Measurements from ENCODE around the gene TMEM92. TPM values are rescaled to one million over a fixed set of nuclear protein-coding genes. Genes with fewer than 3 reads are reported as not detected.

The TMEM92 gene
- total and polyA plus RNA-seq, 2 of the 13 experiments (the other 11 are each of a cell fraction or from before 2014, with no cell fraction given): 0.07 TPM; not detected in 1

DNA sequence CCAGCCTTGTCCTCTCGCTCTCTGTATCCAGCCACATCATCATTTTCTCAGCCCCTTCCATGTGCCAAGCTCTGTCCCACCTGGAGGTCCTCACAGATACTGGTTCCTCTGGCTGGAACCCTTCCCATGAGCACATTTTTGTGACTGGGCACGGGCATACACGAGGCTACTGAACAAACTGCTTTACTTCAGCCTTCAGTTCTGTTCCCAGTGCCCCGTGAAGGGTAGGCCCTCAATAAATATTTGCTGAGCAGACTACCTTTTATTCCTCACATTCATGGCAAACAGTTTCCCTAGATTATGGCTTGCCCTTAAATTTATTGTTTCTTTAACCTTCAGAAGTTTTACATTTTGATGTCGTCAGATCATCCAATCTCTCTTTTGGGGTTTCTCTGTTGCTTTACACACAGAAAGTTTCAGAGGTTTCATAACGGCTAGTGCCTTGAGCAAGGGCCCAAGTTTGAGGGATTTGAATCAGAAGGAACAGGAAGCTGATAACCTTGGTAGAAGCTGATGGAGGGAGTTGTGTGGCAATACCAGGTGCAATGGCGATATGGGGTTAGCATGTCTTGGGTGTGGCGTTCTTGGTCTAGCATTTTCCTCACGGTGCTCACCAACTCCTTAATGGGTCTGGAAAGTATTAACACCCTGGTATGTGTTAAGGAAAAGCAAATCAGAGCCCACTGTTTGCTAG, 27.8 kb downstream of the TMEM92 start:
- Histone ChIP-seq H2AFZ (ENCODE audit: low read length) (no peak overlapping the region), H3K9ac (ENCODE audit: insufficient read depth, low read depth, low read length) (no peak overlapping the region), H4K20me1 (ENCODE audit: insufficient read depth, low read length) (no peaks in the 10 kb centered on the region), H3K4me3 (replicated peaks in 1 of 3; ENCODE audit: insufficient read depth in 1 of 3, low read depth in 2 of 3, low read length in 3 of 3) (no peak overlapping the region), H3K36me3 (replicated peaks in 1 of 2; ENCODE audit: control insufficient read depth in 1 of 2, insufficient read depth in 2 of 2, low read length in 2 of 2) (no peaks in the 10 kb centered on the region), H3K79me2 (ENCODE audit: insufficient read depth, low read length) (no peaks in the 10 kb centered on the region), H3K4me1 (ENCODE audit: insufficient read depth, low read length) (no peaks in the 10 kb centered on the region), H3K9me3 (ENCODE audit: low read length) (no peaks in the 10 kb centered on the region), H3K4me2 (ENCODE audit: low read depth, low read length) (no peak overlapping the region), H3K27ac (ENCODE audit: extremely low read length, insufficient read depth, low read length) (no peak overlapping the region), H3K27me3 (ENCODE audit: control insufficient read depth in 1 of 2, insufficient read depth in 2 of 2, low read length in 2 of 2) (peaks cover 5 to 28% of the 10 kb centered on the region in 2 experiments; a peak in 4 of 5 replicates)
- BruUV-seq (replicated peaks): no TSS peak
- no peak for TF ChIP-seq EED (CRISPR knock-in tag; IDR thresholded peaks at IDR 0.05)
- TF ChIP-seq, protein P1, sequence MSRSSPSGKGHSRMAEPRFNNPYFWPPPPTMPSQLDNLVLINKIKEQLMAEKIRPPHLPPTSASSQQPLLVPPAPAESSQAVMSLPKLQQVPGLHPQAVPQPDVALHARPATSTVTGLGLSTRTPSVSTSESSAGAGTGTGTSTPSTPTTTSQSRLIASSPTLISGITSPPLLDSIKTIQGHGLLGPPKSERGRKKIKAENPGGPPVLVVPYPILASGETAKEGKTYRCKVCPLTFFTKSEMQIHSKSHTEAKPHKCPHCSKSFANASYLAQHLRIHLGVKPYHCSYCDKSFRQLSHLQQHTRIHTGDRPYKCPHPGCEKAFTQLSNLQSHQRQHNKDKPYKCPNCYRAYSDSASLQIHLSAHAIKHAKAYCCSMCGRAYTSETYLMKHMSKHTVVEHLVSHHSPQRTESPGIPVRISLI (CRISPR knock-in tag; IDR thresholded peaks at IDR 0.05; ENCODE audit: borderline replicate concordance): no peak
- no peak for TF ChIP-seq XRCC5 (optimal IDR thresholded peaks at IDR 0.05; ENCODE audit: low read length)
- no peak for TF ChIP-seq ZNF564 (CRISPR knock-in tag; IDR thresholded peaks at IDR 0.05)
- TF ChIP-seq, protein P2, sequence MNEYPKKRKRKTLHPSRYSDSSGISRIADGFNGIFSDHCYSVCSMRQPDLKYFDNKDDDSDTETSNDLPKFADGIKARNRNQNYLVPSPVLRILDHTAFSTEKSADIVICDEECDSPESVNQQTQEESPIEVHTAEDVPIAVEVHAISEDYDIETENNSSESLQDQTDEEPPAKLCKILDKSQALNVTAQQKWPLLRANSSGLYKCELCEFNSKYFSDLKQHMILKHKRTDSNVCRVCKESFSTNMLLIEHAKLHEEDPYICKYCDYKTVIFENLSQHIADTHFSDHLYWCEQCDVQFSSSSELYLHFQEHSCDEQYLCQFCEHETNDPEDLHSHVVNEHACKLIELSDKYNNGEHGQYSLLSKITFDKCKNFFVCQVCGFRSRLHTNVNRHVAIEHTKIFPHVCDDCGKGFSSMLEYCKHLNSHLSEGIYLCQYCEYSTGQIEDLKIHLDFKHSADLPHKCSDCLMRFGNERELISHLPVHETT (CRISPR knock-in tag; conservative IDR thresholded peaks at IDR 0.05): no peak
- no peak for TF ChIP-seq ZNF136 (CRISPR knock-in tag; IDR thresholded peaks at IDR 0.05; ENCODE audit: low read depth)
- peak in 1 of 2 experiments; percentile 17; a peak in 1 of 4 replicates for TF ChIP-seq MAFK (conservative IDR thresholded peaks at IDR 0.05 in 1 of 2, IDR thresholded peaks at IDR 0.05 in 1 of 2; ENCODE audit: low read length in 2 of 2)
- in situ Hi-C loops (cut with HindIII; ENCODE audit: extremely low pct_ligation_motif_present, low pct_unique_long_range_greater_than_20kb): no loop called here
- no peak for FAIRE-seq
- ATAC-seq: no peak
- intact Hi-C loops (cut with micrococcal nuclease; ENCODE audit: unreplicated experiment): no loop called here
- ChIA-PET POLR2A (no interaction called here), CTCF (ENCODE audit: low intra/inter-chr PET ratio, low total read pairs) (interaction anchor here (0.6 kb wide), 1 partner anchor 29 kb away, joined by 3 read pairs; no protein-coding TSS in a partner anchor)
- DNase-seq (ENCODE audit: low spot score): no peak
- WGBS (ENCODE audit: low lambda C conversion rate): 22% methylated on average over 9 of the region's 9 CpGs
